Stomach (tissue), 9 donors: ENCODE measurements around the gene RELN. TPM values are rescaled to one million over a fixed set of nuclear protein-coding genes. Genes with fewer than 3 reads are reported as not detected.

Source experiments
- DNase-seq, 2 donors: peaks; one replicate each; pipeline versions ENCODE4 v3.0.0 to v3.0.0-alpha.2; 2013 to 2019
- H3K27ac ChIP-seq, 5 donors: fragments of 200-600 bp in 4 of 5; sonication (generic) in 4 of 5; one replicate each; pipeline ENCODE4 v1.5.1; 2013 to 2019; ENCODE audit warnings: mild to moderate bottlenecking in 1 of 5, moderate library complexity in 1 of 5
- H3K27me3 ChIP-seq, 3 donors: fragments of 200-600 bp; sonication (generic); one replicate each; pipeline ENCODE4 v1.5.1; 2017 to 2019; ENCODE audit warnings: mixed run types in 1 of 3
- H3K36me3 ChIP-seq, 4 donors: fragments of 200-600 bp; sonication (generic); 1 replicate in 3 of 4; 2 replicates in 1 of 4; pipeline ENCODE4 v1.5.1; 2016 to 2019
- H3K4me1 ChIP-seq, 4 donors: fragments of 200-600 bp; sonication (generic); one replicate each; pipeline ENCODE4 v1.5.1; 2016 to 2019
- H3K4me3 ChIP-seq, 4 donors: fragments of 200-600 bp; sonication (generic) in 3 of 4; one replicate each; pipeline ENCODE4 v1.5.1; 2016 to 2019; ENCODE audit warnings: mild to moderate bottlenecking in 1 of 4
- H3K9me3 ChIP-seq, 4 donors: fragments of 200-600 bp; sonication (generic); one replicate each; pipeline ENCODE4 v1.5.1; 2016 to 2019
- CTCF ChIP-seq, 7 experiments: fragments of 450-650 bp in 4 of 7; fragments of 200-600 bp in 3 of 7; sonication (generic) in 3 of 7; IDR thresholded peaks; one replicate each; pipeline ENCODE4 v1.5.1; 2016 to 2019; ENCODE audit warnings: antibody characterized with exemption in 7 of 7, control low read depth in 2 of 7, mild to moderate bottlenecking in 1 of 7
- EP300 ChIP-seq: sonication (generic); formaldehyde crosslinking; IDR thresholded peaks from one replicate; pipeline ENCODE4 v1.6.1; 2017; ENCODE audit warnings: antibody characterized with exemption
- POLR2A ChIP-seq, 4 donors: fragments of 450-650 bp; IDR thresholded peaks; one replicate each; pipeline ENCODE4 v1.6.1; 2016; ENCODE audit warnings: antibody characterized with exemption in 4 of 4, control low read depth in 2 of 4, mild to moderate bottlenecking in 1 of 4, moderate library complexity in 1 of 4
- POLR2AphosphoS5 ChIP-seq, 3 donors: sonication (generic); formaldehyde crosslinking; IDR thresholded peaks; one replicate each; pipeline ENCODE4 v1.6.1; 2016; ENCODE audit warnings: antibody characterized with exemption in 3 of 3
- WGBS, 5 donors: extraction: QIAGEN DNeasy Blood & Tissue Kit in 3 of 5; methylation state at CpG; one replicate each; pipeline versions ENCODE4 v1.1.5 to v1.1.7; 2013 to 2018; 5-methylcytosine and 5-hydroxymethylcytosine counted together
- intact Hi-C: fragments of 100-400 bp; cut with DNase I; formaldehyde crosslinking; loops from one replicate; pipeline ENCODE4 v1.15.1; 2023; ENCODE audit warnings: low total_unique reads
- polyA plus RNA-seq, 3 donors: library from polyadenylated mRNA; stranded (reverse); fragments of 200-250 nt; gene quantifications; one replicate each; pipeline ENCODE4 v1.2.3, GENCODE V29; 2013
- total RNA-seq, 5 donors: library from RNA; depleted of rRNA; stranded (reverse); fragments of >200 nt; gene quantifications; one replicate each; pipeline versions ENCODE4 v1.1.0 to v1.2.3, GENCODE V29; 2014 to 2016
- donor health status: healthy with polysubstance abuse.
- donor health status: Bipolar disorder and iron deficiency.
- donor health status: healthy.

The RELN gene
- total and polyA plus RNA-seq, 8 donors, result 0.19 to 14.3 (median 2.2) TPM

GRCh38 chr7:103549786-103550185, 439.7 kb downstream of the RELN start:
- Histone ChIP-seq H3K27me3 (no peaks in the 10 kb centered on the region), H3K36me3 (no peaks in the 10 kb centered on the region), H3K9me3 (no peaks in the 10 kb centered on the region), H3K4me3 (no peak overlapping the region), H3K4me1 (no peaks in the 10 kb centered on the region), H3K27ac (no peak overlapping the region)
- no peak for TF ChIP-seq POLR2A (IDR thresholded peaks at IDR 0.05)
- no peak for TF ChIP-seq EP300
- no peak for TF ChIP-seq CTCF (IDR thresholded peaks at IDR 0.05)
- no peak for TF ChIP-seq POLR2AphosphoS5 (IDR thresholded peaks at IDR 0.05)
- intact Hi-C loops, result no loop called here
- DNase-seq, result no peak
- 72 to 81% (median 76%) methylated on average over 2 of the region's 2 CpGs for WGBS, 5 donors

GRCh38 chr7:103547451-103548284, 441.8 kb downstream of the RELN start:
- Histone ChIP-seq H3K36me3 (no peaks in the 10 kb centered on the region), H3K4me1 (no peaks in the 10 kb centered on the region), H3K4me3 (no peak overlapping the region), H3K9me3 (no peaks in the 10 kb centered on the region), H3K27me3 (no peaks in the 10 kb centered on the region), H3K27ac (no peak overlapping the region)
- TF ChIP-seq POLR2AphosphoS5 (IDR thresholded peaks at IDR 0.05), result no peak
- no peak for TF ChIP-seq CTCF (IDR thresholded peaks at IDR 0.05)
- no peak for TF ChIP-seq POLR2A (IDR thresholded peaks at IDR 0.05)
- no peak for TF ChIP-seq EP300
- no peak for DNase-seq
- intact Hi-C loops, result no loop called here
- 72 to 80% (median 75%) methylated on average over 3 of the region's 3 CpGs for WGBS, 5 donors

GRCh38 chr7:103542470-103542869, 447.0 kb downstream of the RELN start:
- H3K27ac ChIP-seq, result no peak overlapping the region
- no peaks in the 10 kb centered on the region for H3K36me3 ChIP-seq
- intact Hi-C loops, result no loop called here
- DNase-seq, result no peak
- H3K9me3 ChIP-seq, result no peaks in the 10 kb centered on the region
- WGBS, 5 donors, result 80 to 92% (median 90%) methylated on average over 5 of the region's 5 CpGs
- peaks cover 0 to 8% (median 0%) of the 10 kb centered on the region in 4 donors for H3K4me1 ChIP-seq
- no peak overlapping the region for H3K4me3 ChIP-seq
- TF ChIP-seq POLR2AphosphoS5 (IDR thresholded peaks at IDR 0.05), result no peak
- no peak for TF ChIP-seq EP300
- no peak for TF ChIP-seq CTCF (IDR thresholded peaks at IDR 0.05)
- no peaks in the 10 kb centered on the region for H3K27me3 ChIP-seq

GRCh38 chr7:103541947-103542346, 447.5 kb downstream of the RELN start:
- Histone ChIP-seq H3K36me3 (no peaks in the 10 kb centered on the region), H3K27me3 (no peaks in the 10 kb centered on the region), H3K9me3 (no peaks in the 10 kb centered on the region), H3K27ac (no peak overlapping the region), H3K4me3 (no peak overlapping the region), H3K4me1 (peaks cover 0 to 8% (median 0%) of the 10 kb centered on the region in 4 donors)
- DNase-seq, result no peak
- TF ChIP-seq EP300, result no peak
- no peak for TF ChIP-seq POLR2AphosphoS5 (IDR thresholded peaks at IDR 0.05)
- TF ChIP-seq POLR2A (IDR thresholded peaks at IDR 0.05), result no peak
- no peak for TF ChIP-seq CTCF (IDR thresholded peaks at IDR 0.05)
- WGBS, 5 donors, result 59 to 87% (median 87%) methylated on average over 2 of the region's 2 CpGs
- intact Hi-C loops, result no loop called here
